K562 (cell line): Measurements from ENCODE around the gene TRAK1.

Experiments used
- GABPA ChIP-seq: fragments of 200-800 bp; sonication (Bioruptor generic); conservative IDR thresholded peaks from 2 replicates; pipeline ENCODE4 v1.6.1; 2016; ENCODE audit warnings: low read depth, missing genetic modification characterization, missing compliant biosample characterization
- KDM1A ChIP-seq, 2 experiments: fragments of 450-650 bp; IDR thresholded peaks; 2 replicates each; pipeline ENCODE4 v1.6.1; 2016; ENCODE audit warnings: mild to moderate bottlenecking in 2 of 2
- PTBP1 ChIP-seq: fragments of 200-400 bp; formaldehyde crosslinking; IDR thresholded peaks from 2 replicates; pipeline ENCODE4 v1.6.1; 2017; ENCODE audit warnings: low read depth, low read length

DNA sequence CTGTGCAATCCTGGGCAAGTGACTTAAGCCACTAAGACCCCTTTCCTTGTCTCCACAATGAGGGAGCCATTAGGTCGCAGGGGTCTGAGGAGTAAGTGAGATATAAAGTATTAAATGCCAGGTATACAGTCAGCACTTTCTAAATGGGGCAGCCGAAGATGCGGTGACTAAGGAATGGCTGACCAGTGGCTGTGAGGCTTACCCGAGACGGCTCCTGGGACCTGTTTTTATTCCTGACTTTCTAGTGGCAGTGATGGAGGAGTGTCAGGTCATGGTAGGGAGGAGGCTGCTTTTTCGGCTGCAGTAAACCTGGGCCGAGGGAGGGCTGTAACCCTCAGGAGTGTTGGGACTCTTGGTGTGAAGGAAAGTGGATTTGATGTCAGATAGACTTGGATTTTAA is 52.3 kb downstream of the TRAK1 start:
- TF ChIP-seq KDM1A (IDR thresholded peaks at IDR 0.05) (no peak), GABPA (tag) (no peak), PTBP1 (no peak)
